AG04450 (cell line): ENCODE data around the gene FOCAD. TPM values are rescaled to one million over a fixed set of nuclear protein-coding genes. Genes with fewer than 3 reads are reported as not detected.

ENCODE experiments used
- CTCF ChIA-PET: fragments of 300-600, 350-600 bp; formaldehyde crosslinking; extraction: SDS; loops from one replicate; lab custom pipeline; 2022; ENCODE audit warnings: antibody characterized with exemption, inconsistent platforms; lab: Charles Lee
- POLR2A ChIA-PET: fragments of 350-600 bp; formaldehyde crosslinking; extraction: SDS; loops from one replicate; lab custom pipeline; 2021; ENCODE audit warnings: antibody characterized with exemption, inconsistent platforms; lab: Yijun Ruan, JAX
- DNase-seq: peaks from one replicate; pipeline ENCODE4 v3.0.0-alpha.2; 2011; ENCODE audit warnings: low read depth, low spot score
- H3K27ac ChIP-seq: one replicate; pipeline ENCODE4 v1.5.1; 2012; ENCODE audit warnings: low read depth, low read length, control low read depth
- H3K27me3 ChIP-seq: one replicate; pipeline ENCODE4 v1.6.0; 2012; ENCODE audit warnings: low read length; ENCODE audit not compliant: control insufficient read depth, insufficient read depth
- H3K4me3 ChIP-seq: 2 replicates; pipeline ENCODE4 v1.5.1; 2011; ENCODE audit warnings: mild to moderate bottlenecking, low read depth, low read length, control low read depth
- H3K9me3 ChIP-seq: 2 replicates; pipeline ENCODE4 v1.5.1; 2012; ENCODE audit warnings: low read length; ENCODE audit not compliant: control insufficient read depth, insufficient read depth
- polyA plus RNA-seq: library from polyadenylated mRNA; depleted of rRNA; stranded (reverse); fragments of >200 nt; gene quantifications from 2 replicates; pipeline ENCODE4 v1.2.3, GENCODE V29; 2011
- TF ChIP-seq, protein P1 (sequence below): IDR thresholded peaks from 2 replicates; pipeline ENCODE4 v1.5.1; 2011; ENCODE audit warnings: low read depth, low read length, control low read depth, inconsistent platforms

The FOCAD gene
- polyA plus RNA-seq, 1 experiment = 49.7 TPM

DNA sequence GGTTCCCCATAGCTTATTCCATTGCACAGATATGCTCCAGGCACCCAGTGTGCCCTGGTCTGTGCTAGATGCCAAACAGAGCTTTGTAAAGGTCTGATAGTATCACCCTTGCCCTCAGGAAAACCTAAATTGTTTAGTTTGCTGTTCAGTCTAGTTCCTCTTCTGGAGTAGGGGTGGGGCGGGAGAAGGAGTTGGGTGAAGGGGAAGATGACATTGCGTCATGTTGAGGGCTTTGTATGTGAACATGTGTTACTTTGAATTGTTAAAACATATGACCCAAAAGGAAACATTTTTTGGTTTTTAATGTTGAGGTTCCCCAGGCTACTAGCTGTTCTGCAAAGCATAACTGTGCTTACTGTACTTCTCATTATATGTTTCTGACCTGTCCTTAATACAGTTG lies 306.8 kb downstream of the FOCAD start:
- Histone ChIP-seq H3K27me3 (no peaks in the 10 kb centered on the region), H3K4me3 (no peak overlapping the region), H3K9me3 (no peaks in the 10 kb centered on the region), H3K27ac (no peak overlapping the region)
- DNase-seq = no peak
- ChIA-PET POLR2A (no interaction called here), CTCF (interaction anchor here (1.7 kb wide), 1 partner anchor 50 kb away, joined by 5 read pairs; no protein-coding TSS in a partner anchor)
- TF ChIP-seq, protein P1, sequence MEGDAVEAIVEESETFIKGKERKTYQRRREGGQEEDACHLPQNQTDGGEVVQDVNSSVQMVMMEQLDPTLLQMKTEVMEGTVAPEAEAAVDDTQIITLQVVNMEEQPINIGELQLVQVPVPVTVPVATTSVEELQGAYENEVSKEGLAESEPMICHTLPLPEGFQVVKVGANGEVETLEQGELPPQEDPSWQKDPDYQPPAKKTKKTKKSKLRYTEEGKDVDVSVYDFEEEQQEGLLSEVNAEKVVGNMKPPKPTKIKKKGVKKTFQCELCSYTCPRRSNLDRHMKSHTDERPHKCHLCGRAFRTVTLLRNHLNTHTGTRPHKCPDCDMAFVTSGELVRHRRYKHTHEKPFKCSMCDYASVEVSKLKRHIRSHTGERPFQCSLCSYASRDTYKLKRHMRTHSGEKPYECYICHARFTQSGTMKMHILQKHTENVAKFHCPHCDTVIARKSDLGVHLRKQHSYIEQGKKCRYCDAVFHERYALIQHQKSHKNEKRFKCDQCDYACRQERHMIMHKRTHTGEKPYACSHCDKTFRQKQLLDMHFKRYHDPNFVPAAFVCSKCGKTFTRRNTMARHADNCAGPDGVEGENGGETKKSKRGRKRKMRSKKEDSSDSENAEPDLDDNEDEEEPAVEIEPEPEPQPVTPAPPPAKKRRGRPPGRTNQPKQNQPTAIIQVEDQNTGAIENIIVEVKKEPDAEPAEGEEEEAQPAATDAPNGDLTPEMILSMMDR = no peak

DNA sequence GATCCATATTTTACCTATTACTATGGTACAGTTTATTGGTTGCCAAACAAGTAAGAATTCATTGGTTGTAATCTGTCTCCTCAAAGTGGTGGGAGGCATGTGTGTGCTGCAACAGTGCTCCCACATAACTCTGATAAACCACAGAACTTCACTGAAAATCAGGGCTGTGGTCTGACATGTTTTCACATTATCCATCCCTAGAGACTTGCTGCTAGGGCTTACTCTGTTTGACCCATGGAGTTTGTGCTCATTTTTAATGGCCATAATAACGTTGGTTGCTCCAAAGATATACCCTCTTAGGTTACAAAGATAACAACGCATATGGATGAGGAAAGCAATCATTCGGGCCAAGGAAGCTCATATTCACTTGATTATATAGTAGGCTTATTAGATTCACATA lies 310.4 kb downstream of the FOCAD start:
- no peak overlapping the region for H3K4me3 ChIP-seq
- DNase-seq = no peak
- TF ChIP-seq, protein P1 = no peak
- no peaks in the 10 kb centered on the region for H3K9me3 ChIP-seq
- H3K27ac ChIP-seq = no peak overlapping the region
- H3K27me3 ChIP-seq = no peaks in the 10 kb centered on the region
- CTCF ChIA-PET = interaction anchor here (0.5 to 1.1 kb wide), 4 partner anchors 53 to 520 kb away, joined by 3 to 4 read pairs (median 3); no protein-coding TSS in a partner anchor
- POLR2A ChIA-PET = no interaction called here

DNA sequence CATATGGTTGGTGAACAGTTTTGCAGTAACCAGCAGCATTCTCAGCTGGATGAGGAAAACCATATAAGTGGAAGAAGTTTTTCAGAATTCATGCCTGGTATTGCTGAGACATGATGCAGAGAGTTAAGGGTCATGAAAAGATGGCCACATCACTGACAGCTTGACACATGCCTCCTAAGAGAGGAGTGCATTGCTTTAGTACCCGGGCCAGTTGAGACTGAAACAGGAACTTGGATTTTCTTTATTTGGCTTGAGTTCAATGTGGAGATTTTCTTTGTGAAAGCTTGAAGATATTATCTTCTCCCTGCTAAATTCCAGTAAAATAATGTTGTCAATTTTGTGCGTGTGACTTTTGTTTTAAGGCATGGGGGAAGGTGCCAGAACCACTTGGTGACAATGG lies 311.6 kb downstream of the FOCAD start:
- H3K9me3 ChIP-seq = no peaks in the 10 kb centered on the region
- no peak for DNase-seq
- H3K4me3 ChIP-seq = no peak overlapping the region
- TF ChIP-seq, protein P1 = no peak
- ChIA-PET POLR2A (no interaction called here), CTCF (interaction anchor here (1.1 kb wide), 1 partner anchor 115 kb away, joined by 3 read pairs; no protein-coding TSS in a partner anchor)
- H3K27ac ChIP-seq = no peak overlapping the region
- no peaks in the 10 kb centered on the region for H3K27me3 ChIP-seq

DNA sequence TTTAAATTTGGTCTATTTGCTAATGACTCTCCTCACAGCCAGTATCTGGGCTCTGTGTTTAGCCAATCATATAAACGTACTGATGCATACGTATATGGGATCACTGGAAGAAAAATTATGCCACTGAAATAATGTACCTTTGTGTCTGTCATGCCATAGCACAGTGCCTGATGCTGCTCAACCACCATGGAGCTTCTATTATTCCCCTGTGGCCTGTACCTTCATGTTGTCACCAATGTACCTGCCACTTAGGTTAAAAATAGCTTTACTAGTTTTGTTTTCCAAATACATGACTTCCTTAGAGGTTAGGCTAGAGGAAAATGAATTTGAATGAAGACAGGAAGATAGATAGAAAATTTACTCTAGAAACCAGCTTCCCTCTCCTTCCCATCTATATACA lies 312.8 kb downstream of the FOCAD start:
- Histone ChIP-seq H3K27ac (no peak overlapping the region), H3K4me3 (no peak overlapping the region), H3K27me3 (no peaks in the 10 kb centered on the region), H3K9me3 (no peaks in the 10 kb centered on the region)
- POLR2A ChIA-PET = interaction anchor here (0.6 to 0.7 kb wide), 2 partner anchors 12 to 374 kb away, joined by 3 to 4 read pairs; partner anchors contain the start of gene MLLT3
- CTCF ChIA-PET = interaction anchor here (0.6 to 1.6 kb wide), 3 partner anchors 56 to 1242 kb away, joined by 3 read pairs; no protein-coding TSS in a partner anchor
- TF ChIP-seq, protein P1 = no peak
- DNase-seq = no peak

DNA sequence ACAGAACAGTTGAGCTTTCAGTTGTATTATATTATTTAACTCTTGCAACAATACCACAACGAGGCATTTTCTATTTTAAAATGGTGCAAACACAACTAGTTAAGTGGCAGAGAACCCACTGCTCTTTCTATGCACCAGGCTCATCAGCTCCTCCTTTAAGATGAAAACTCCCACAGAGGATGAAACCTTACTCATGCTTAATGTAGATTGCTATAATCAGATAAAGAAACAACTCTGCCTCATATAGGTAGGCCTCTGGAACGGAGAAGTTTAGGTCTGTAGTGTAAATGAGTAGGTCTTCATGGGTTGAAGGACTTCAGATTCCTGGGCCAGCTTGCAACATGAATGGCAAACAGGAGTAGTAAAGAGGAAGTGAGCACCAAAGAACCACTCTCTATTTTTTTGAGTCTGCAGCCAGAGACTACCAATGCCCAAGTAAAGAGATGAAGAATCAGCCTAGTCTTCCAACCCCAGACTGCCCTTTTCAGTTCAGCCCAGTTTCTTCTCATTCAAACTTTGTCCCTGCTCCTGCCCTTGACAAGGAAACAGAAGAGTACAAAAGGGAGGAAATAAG lies 313.5 kb downstream of the FOCAD start:
- ChIA-PET POLR2A (interaction anchor here (0.6 to 0.7 kb wide), 2 partner anchors 12 to 375 kb away, joined by 3 to 4 read pairs; partner anchors contain the start of gene MLLT3), CTCF (interaction anchor here (0.6 to 1.6 kb wide), 3 partner anchors 56 to 1241 kb away, joined by 3 read pairs; no protein-coding TSS in a partner anchor)
- Histone ChIP-seq H3K27ac (no peak overlapping the region), H3K27me3 (no peaks in the 10 kb centered on the region), H3K4me3 (no peak overlapping the region), H3K9me3 (no peaks in the 10 kb centered on the region)
- no peak for DNase-seq
- TF ChIP-seq, protein P1 = no peak
